Sigmoid colon (tissue), 3 donors: ENCODE results near the gene ELOVL1.

Experiments used
- POLR2A ChIP-seq, 2 donors: fragments of 450-650 bp; IDR thresholded peaks; one replicate each; pipeline ENCODE4 v1.6.1; 2016; ENCODE audit warnings: antibody characterized with exemption in 2 of 2, mild to moderate bottlenecking in 2 of 2, moderate library complexity in 2 of 2
- TF ChIP-seq, protein P1 (sequence below), 4 experiments: fragments of 450-650 bp in 3 of 4; fragments of 200-600 bp in 1 of 4; IDR thresholded peaks; one replicate each; pipeline ENCODE4 v1.5.1; 2016 to 2019; ENCODE audit warnings: antibody characterized with exemption in 4 of 4, mild to moderate bottlenecking in 3 of 4, moderate library complexity in 2 of 4

- TF ChIP-seq, protein P1, sequence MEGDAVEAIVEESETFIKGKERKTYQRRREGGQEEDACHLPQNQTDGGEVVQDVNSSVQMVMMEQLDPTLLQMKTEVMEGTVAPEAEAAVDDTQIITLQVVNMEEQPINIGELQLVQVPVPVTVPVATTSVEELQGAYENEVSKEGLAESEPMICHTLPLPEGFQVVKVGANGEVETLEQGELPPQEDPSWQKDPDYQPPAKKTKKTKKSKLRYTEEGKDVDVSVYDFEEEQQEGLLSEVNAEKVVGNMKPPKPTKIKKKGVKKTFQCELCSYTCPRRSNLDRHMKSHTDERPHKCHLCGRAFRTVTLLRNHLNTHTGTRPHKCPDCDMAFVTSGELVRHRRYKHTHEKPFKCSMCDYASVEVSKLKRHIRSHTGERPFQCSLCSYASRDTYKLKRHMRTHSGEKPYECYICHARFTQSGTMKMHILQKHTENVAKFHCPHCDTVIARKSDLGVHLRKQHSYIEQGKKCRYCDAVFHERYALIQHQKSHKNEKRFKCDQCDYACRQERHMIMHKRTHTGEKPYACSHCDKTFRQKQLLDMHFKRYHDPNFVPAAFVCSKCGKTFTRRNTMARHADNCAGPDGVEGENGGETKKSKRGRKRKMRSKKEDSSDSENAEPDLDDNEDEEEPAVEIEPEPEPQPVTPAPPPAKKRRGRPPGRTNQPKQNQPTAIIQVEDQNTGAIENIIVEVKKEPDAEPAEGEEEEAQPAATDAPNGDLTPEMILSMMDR (IDR thresholded peaks at IDR 0.05), result no peak
- TF ChIP-seq POLR2A (IDR thresholded peaks at IDR 0.05), result no peak
Observed at GRCh38 chr1:43349594-43350306, 18.1 kb downstream of the ELOVL1 start.
